IMR-90 (cell line): Measurements from ENCODE around the gene CLK3. TPM values are rescaled to one million over a fixed set of nuclear protein-coding genes. Genes with fewer than 3 reads are reported as not detected.

ENCODE experiments used
- ATAC-seq: fragments of 200-7000 bp; cut with Tn5 transposase; 2 replicates; pipeline ENCODE4 v1.9.1; 2020; ENCODE audit warnings: low read depth, mild to moderate bottlenecking, moderate library complexity
- BruUV-seq: library from RNA; stranded (reverse); fragments of 400-500 nt; replicated peaks from 2 replicates; lab custom pipeline; 2021; lab: Mats Ljungman, UMichigan
- CTCF ChIA-PET: fragments of 300-600 bp; formaldehyde crosslinking; extraction: SDS; loops from one replicate; lab custom pipeline; 2021; ENCODE audit warnings: antibody characterized with exemption; lab: Yijun Ruan, JAX
- POLR2A ChIA-PET: fragments of 300-600 bp; sonication (Branson Sonifier 250); formaldehyde crosslinking; loops from one replicate; lab custom pipeline; 2022; ENCODE audit warnings: antibody characterized with exemption; ENCODE audit not compliant: unreplicated experiment; lab: Charles Lee
- DNase-seq: peaks from one replicate; pipeline ENCODE4 v3.0.0; 2013
- H2AFZ ChIP-seq: replicated peaks from 2 replicates; pipeline ENCODE3; 2013; ENCODE audit warnings: low read length, mild to moderate bottlenecking; ENCODE audit not compliant: poor library complexity
- H2AK5ac ChIP-seq: 2 replicates; pipeline ENCODE4 v1.6.1; 2013; ENCODE audit warnings: low read depth, low read length, inconsistent platforms
- H2AK9ac ChIP-seq: replicated peaks from 2 replicates; pipeline ENCODE3; 2013; ENCODE audit warnings: mild to moderate bottlenecking, low read depth, low read length, moderate library complexity; ENCODE audit not compliant: poor library complexity
- H2BK120ac ChIP-seq: 2 replicates; pipeline ENCODE4 v1.6.1; 2013; ENCODE audit warnings: low read depth, low read length, inconsistent platforms
- H2BK15ac ChIP-seq: 3 replicates; pipeline ENCODE4 v1.6.1; 2013; ENCODE audit warnings: low read depth, low read length, inconsistent platforms
- H2BK20ac ChIP-seq: 2 replicates; pipeline ENCODE4 v1.6.1; 2013; ENCODE audit warnings: low read depth, mild to moderate bottlenecking, inconsistent platforms, low read length, moderate library complexity
- H2BK5ac ChIP-seq: 2 replicates; pipeline ENCODE4 v1.6.1; 2013; ENCODE audit warnings: mild to moderate bottlenecking, low read depth, low read length, inconsistent platforms; ENCODE audit not compliant: poor library complexity, severe bottlenecking
- H3K14ac ChIP-seq: replicated peaks from 2 replicates; pipeline ENCODE4 v1.6.1; 2013; ENCODE audit warnings: low read depth, low read length, inconsistent platforms
- H3K18ac ChIP-seq: 2 replicates; pipeline ENCODE4 v1.6.1; 2013; ENCODE audit warnings: low read depth, low read length, control low read depth
- H3K23ac ChIP-seq: 2 replicates; pipeline ENCODE4 v1.6.1; 2013; ENCODE audit warnings: low read depth, low read length, inconsistent platforms
- H3K27ac ChIP-seq: 2 replicates; pipeline ENCODE4 v1.5.1; 2013; ENCODE audit warnings: mild to moderate bottlenecking, control low read depth, low read length; ENCODE audit not compliant: insufficient read depth
- H3K27me3 ChIP-seq: 2 replicates; pipeline ENCODE4 v1.6.1; 2013; ENCODE audit warnings: low read length; ENCODE audit not compliant: control insufficient read depth, insufficient read depth
- H3K36me3 ChIP-seq: 2 replicates; pipeline ENCODE4 v1.6.1; 2013; ENCODE audit warnings: low read length, mixed read lengths; ENCODE audit not compliant: control insufficient read depth, insufficient read depth
- H3K4ac ChIP-seq: 2 replicates; pipeline ENCODE4 v1.6.1; 2013; ENCODE audit warnings: low read depth, low read length, inconsistent platforms
- H3K4me1 ChIP-seq: 2 replicates; pipeline ENCODE4 v1.6.1; 2013; ENCODE audit warnings: low read length, mixed read lengths; ENCODE audit not compliant: control insufficient read depth, insufficient read depth
- H3K4me2 ChIP-seq: 2 replicates; pipeline ENCODE4 v1.6.1; 2013; ENCODE audit warnings: low read depth, mild to moderate bottlenecking, control low read depth, low read length, moderate library complexity
- H3K4me3 ChIP-seq: 2 replicates; pipeline ENCODE4 v1.5.1; 2013; ENCODE audit warnings: low read depth, mild to moderate bottlenecking, control low read depth, low read length, moderate library complexity; ENCODE audit not compliant: insufficient read depth
- H3K56ac ChIP-seq: 2 replicates; pipeline ENCODE4 v1.6.1; 2013; ENCODE audit warnings: low read length, inconsistent platforms; ENCODE audit not compliant: insufficient read depth; ENCODE audit errors: extremely low read depth
- H3K79me1 ChIP-seq, 2 experiments: 2 replicates each; pipeline ENCODE4 v1.6.1; 2013; ENCODE audit warnings: low read length in 2 of 2, inconsistent platforms in 1 of 2, low read depth in 1 of 2
- H3K9ac ChIP-seq: 2 replicates; pipeline ENCODE4 v1.6.1; 2013; ENCODE audit warnings: low read depth, low read length, control low read depth
- H3K9me1 ChIP-seq: 2 replicates; pipeline ENCODE4 v1.6.1; 2013; ENCODE audit warnings: low read length, inconsistent platforms; ENCODE audit not compliant: insufficient read depth
- H3K9me3 ChIP-seq: 2 replicates; pipeline ENCODE4 v1.6.1; 2013; ENCODE audit warnings: low read length; ENCODE audit not compliant: control insufficient read depth, insufficient read depth
- H4K20me1 ChIP-seq: 2 replicates; pipeline ENCODE4 v1.6.1; 2013; ENCODE audit warnings: low read length, inconsistent platforms; ENCODE audit not compliant: insufficient read depth
- H4K5ac ChIP-seq: 2 replicates; pipeline ENCODE4 v1.6.1; 2013; ENCODE audit warnings: mild to moderate bottlenecking, low read depth, low read length, control low read depth
- H4K8ac ChIP-seq, 2 experiments: 2 replicates each; pipeline ENCODE4 v1.6.1; 2013; ENCODE audit warnings: low read depth in 2 of 2, low read length in 2 of 2, control low read depth in 1 of 2, inconsistent platforms in 1 of 2
- H4K91ac ChIP-seq: 2 replicates; pipeline ENCODE4 v1.6.1; 2013; ENCODE audit warnings: low read depth, low read length, inconsistent platforms; ENCODE audit not compliant: insufficient read depth
- BHLHE40 ChIP-seq: fragments of 150-350 bp; IDR thresholded peaks from 2 replicates; pipeline ENCODE4 v1.6.1; 2016; ENCODE audit warnings: mild to moderate bottlenecking, low read depth, low read length
- CEBPB ChIP-seq: IDR thresholded peaks from 2 replicates; pipeline ENCODE4 v1.6.1; 2012; ENCODE audit warnings: low read depth, low read length, improper control_type of control experiment
- CHD1 ChIP-seq: IDR thresholded peaks from 2 replicates; pipeline ENCODE4 v1.6.1; 2012; ENCODE audit warnings: low read depth, low read length, improper control_type of control experiment
- CTCF ChIP-seq: conservative IDR thresholded peaks from 2 replicates; pipeline ENCODE4 v1.5.1; 2012; ENCODE audit warnings: mild to moderate bottlenecking, low read depth, low read length, improper control_type of control experiment
- MAFK ChIP-seq: IDR thresholded peaks from 2 replicates; pipeline ENCODE4 v1.6.1; 2012; ENCODE audit warnings: low read depth, low read length, improper control_type of control experiment
- MAZ ChIP-seq: IDR thresholded peaks from 2 replicates; pipeline ENCODE4 v1.6.1; 2012; ENCODE audit warnings: low read depth, mild to moderate bottlenecking, low read length, improper control_type of control experiment, moderate library complexity, borderline replicate concordance
- MXI1 ChIP-seq: IDR thresholded peaks from 2 replicates; pipeline ENCODE4 v1.6.1; 2012; ENCODE audit warnings: low read depth, mild to moderate bottlenecking, low read length, moderate library complexity, borderline replicate concordance
- NFE2L2 ChIP-seq: fragments of 150-350 bp; IDR thresholded peaks from 2 replicates; pipeline ENCODE4 v1.6.1; 2016; ENCODE audit warnings: low read depth, mild to moderate bottlenecking, low read length
- POLR2A ChIP-seq: IDR thresholded peaks from 2 replicates; pipeline ENCODE4 v1.6.1; 2012; ENCODE audit warnings: mild to moderate bottlenecking, low read depth, low read length
- RAD21 ChIP-seq: IDR thresholded peaks from 2 replicates; pipeline ENCODE4 v1.6.1; 2012; ENCODE audit warnings: low read length, improper control_type of control experiment
- RCOR1 ChIP-seq: IDR thresholded peaks from 2 replicates; pipeline ENCODE4 v1.6.1; 2012; ENCODE audit warnings: mild to moderate bottlenecking, low read length, improper control_type of control experiment; ENCODE audit not compliant: insufficient replicate concordance
- RFX5 ChIP-seq: IDR thresholded peaks from 2 replicates; pipeline ENCODE4 v1.8.0; 2012; ENCODE audit warnings: low read depth, mild to moderate bottlenecking, low read length, moderate library complexity
- SMC3 ChIP-seq: fragments of 150-350 bp; IDR thresholded peaks from 2 replicates; pipeline ENCODE4 v1.6.1; 2016; ENCODE audit warnings: low read depth, mild to moderate bottlenecking, antibody characterized with exemption, low read length, moderate library complexity
- USF2 ChIP-seq: fragments of 150-350 bp; IDR thresholded peaks from 2 replicates; pipeline ENCODE4 v1.6.1; 2017; ENCODE audit warnings: mild to moderate bottlenecking, antibody characterized with exemption, low read length, low read depth
- WGBS, 2 experiments: methylation state at CpG; one replicate each; pipeline versions ENCODE4 v1.1.5 to v1.1.7; 2013; ENCODE audit warnings: missing lambda C conversion rate in 2 of 2; ENCODE audit not compliant: insufficient read length in 1 of 2; ENCODE audit errors: extremely low coverage in 2 of 2; 5-methylcytosine and 5-hydroxymethylcytosine counted together
- dilution Hi-C: fragments of 300-500 bp; cut with HindIII; formaldehyde crosslinking; loops from one replicate; pipeline ENCODE4 v1.14.3; 2018; ENCODE audit warnings: low sequenced_read_pairs; ENCODE audit not compliant: unreplicated experiment
- in situ Hi-C: fragments of 300-500 bp; cut with MboI; formaldehyde crosslinking; loops from 3 replicates; pipeline ENCODE4 v1.14.3; 2019; ENCODE audit warnings: low sequenced_read_pairs, inconsistent platforms, mixed read lengths
- intact Hi-C: fragments of 100-400 bp; cut with micrococcal nuclease; formaldehyde crosslinking; loops from 2 replicates; pipeline ENCODE4 v1.10.0; 2022
- polyA plus RNA-seq, 3 experiments: library from polyadenylated mRNA; depleted of rRNA; stranded (reverse); fragments of >200 nt; gene quantifications; 2 replicates each; pipeline ENCODE4 v1.2.3, GENCODE V29; 2012; ENCODE audit warnings: low replicate concordance in 1 of 3
- total RNA-seq: library from RNA; depleted of rRNA; stranded (reverse); fragments of >200 nt; gene quantifications from 2 replicates; pipeline ENCODE4 v1.2.3, GENCODE V29; 2012

The CLK3 gene
- total and polyA plus RNA-seq, 2 of the 4 experiments (the other 2 are of a cell fraction), result 84.7 to 117 TPM

- DNase-seq (no peak), ATAC-seq (no peak)
- WGBS, 2 experiments, result 100% methylated on average over 1 of the region's 2 CpGs; no CpG with 5 or more reads in 1 of the 2 experiments
- Histone ChIP-seq H3K56ac (no peak overlapping the region), H3K4ac (no peak overlapping the region), H3K27me3 (peaks cover 3% of the 10 kb centered on the region; the same call in 1 of the 2 replicates), H3K4me3 (no peak overlapping the region), H3K4me2 (no peak overlapping the region), H3K9me1 (0 out of 2 replicates have a peak, but pooled peaks cover 2% of the 10 kb centered on the region), H2BK5ac (no peak overlapping the region), H2AK5ac (0 out of 2 replicates have a peak overlapping the region, but pooled peaks have one; percentile 9), H3K9me3 (no peaks in the 10 kb centered on the region), H2BK120ac (no peak overlapping the region), H4K5ac (no peak overlapping the region), H2AFZ (no peak overlapping the region), H2BK20ac (no peak overlapping the region), H3K18ac (no peak overlapping the region), H2AK9ac (no peak overlapping the region), H3K79me1 (peaks cover 0 to 20% of the 10 kb centered on the region in 2 experiments; a peak in 2 of 4 replicates), H2BK15ac (no peak overlapping the region), H3K27ac (no peak overlapping the region), H4K8ac (no peak overlapping the region), H4K91ac (no peak overlapping the region), H3K36me3 (no peaks in the 10 kb centered on the region), H4K20me1 (peaks cover 16% of the 10 kb centered on the region), H3K23ac (no peak overlapping the region), H3K9ac (no peak overlapping the region), H3K4me1 (peaks cover 6% of the 10 kb centered on the region), H3K14ac (no peak overlapping the region)
- ChIA-PET CTCF (no interaction called here), POLR2A (interaction anchor here (0.8 to 1.2 kb wide), 2 partner anchors 15 kb away, joined by 3 read pairs; no protein-coding TSS in a partner anchor)
- intact Hi-C loops, result no loop called here
- in situ Hi-C loops, result no loop called here
- dilution Hi-C loops, result no loop called here
- no TSS peak for BruUV-seq
- no peak for TF ChIP-seq POLR2A
- no peak for TF ChIP-seq MXI1
- no peak for TF ChIP-seq RCOR1
- no peak for TF ChIP-seq NFE2L2
- no peak for TF ChIP-seq MAFK
- TF ChIP-seq MAZ, result no peak
- no peak for TF ChIP-seq USF2
- TF ChIP-seq CEBPB, result no peak
- no peak for TF ChIP-seq RAD21
- TF ChIP-seq CHD1, result no peak
- TF ChIP-seq CTCF, result no peak
- no peak for TF ChIP-seq SMC3
- TF ChIP-seq RFX5, result no peak
- no peak for TF ChIP-seq BHLHE40
Observed at GRCh38 chr15:74612677-74613076, 3.0 kb upstream of the CLK3 start.
